ENCODE data around the gene SLFN12. TPM values are rescaled to one million over a fixed set of nuclear protein-coding genes. Genes with fewer than 3 reads are reported as not detected.

The SLFN12 gene
- total RNA-seq, 2 experiments from 2014 or later = 1.3 to 2.4 TPM

GRCh38 chr17:35373984-35374765, 58.1 kb downstream of the SLFN12 start:
- H3K4me3 ChIP-seq (ENCODE audit: low read length) = peak overlapping the region; percentile 84
- TF ChIP-seq CTCF (IDR thresholded peaks at IDR 0.05) = no peak
- H3K36me3 ChIP-seq (ENCODE audit: insufficient read depth, low read length) = no peaks in the 10 kb centered on the region
- peak overlapping the region; percentile 95 for H3K27ac Mint-ChIP-seq
- no peaks in the 10 kb centered on the region for H3K27me3 ChIP-seq (ENCODE audit: control insufficient read depth in 1 of 2, insufficient read depth in 2 of 2, low read length in 2 of 2)
- peaks cover 0 to 4% of the 10 kb centered on the region in 2 experiments for H3K9me3 ChIP-seq (ENCODE audit: control insufficient read depth in 1 of 2, insufficient read depth in 1 of 2, low read length in 2 of 2)
- H3K4me3 Mint-ChIP-seq = peak overlapping the region; percentile 96
- ATAC-seq (ENCODE audit: poor library complexity) (peak; percentile 40), DNase-seq (peak in 10 of 14 experiments; percentile 4 to 77 (median 24))
- H3K9me3 Mint-ChIP-seq = peaks cover 13% of the 10 kb centered on the region
- H3K27me3 Mint-ChIP-seq = no peaks in the 10 kb centered on the region
- peak overlapping the region; percentile 80 to 96 for H3K27ac ChIP-seq (ENCODE audit: low read depth in 1 of 2, low read length in 2 of 2)
- peaks cover 66% of the 10 kb centered on the region for H3K4me1 Mint-ChIP-seq (ENCODE audit: low read depth)
- ChIA-PET CTCF (interaction anchor here (0.5 to 1.5 kb wide), 2 partner anchors 114 to 396 kb away, joined by 3 to 5 read pairs; no protein-coding TSS in a partner anchor), POLR2A (interaction anchor here (0.5 to 3.6 kb wide), 27 partner anchors 9 to 434 kb away, joined by 3 to 40 read pairs (median 5); partner anchors contain the start of genes SLFN12, SLFN12L, SLFN13 and SLFN5)
- H3K4me1 ChIP-seq (ENCODE audit: insufficient read depth, low read length) = peaks cover 10% of the 10 kb centered on the region
- H3K36me3 Mint-ChIP-seq (ENCODE audit: low read depth) = peaks cover 20% of the 10 kb centered on the region
- intact Hi-C loops (cut with DNase I, micrococcal nuclease) = loop anchor here (1.0 to 10.0 kb wide), 10 partner anchors 59 to 201 kb away; partner anchors contain the start of genes SLFN12 (in 1 of the 2), SLFN12L (in 1 of the 2) and SLFN5 (in 1 of the 2)

- peaks cover 62% of the 10 kb centered on the region for H3K4me1 Mint-ChIP-seq (ENCODE audit: low read depth)
- Histone ChIP-seq H3K9me3 (ENCODE audit: control insufficient read depth in 1 of 2, insufficient read depth in 1 of 2, low read length in 2 of 2) (peaks cover 0 to 4% of the 10 kb centered on the region in 2 experiments), H3K4me3 (ENCODE audit: low read length) (peak within 1 kb of the TSS; percentile 84), H3K27me3 (ENCODE audit: control insufficient read depth in 1 of 2, insufficient read depth in 2 of 2, low read length in 2 of 2) (no peaks in the 10 kb centered on the region), H3K36me3 (ENCODE audit: insufficient read depth, low read length) (no peaks in the 10 kb centered on the region), H3K4me1 (ENCODE audit: insufficient read depth, low read length) (peaks cover 16% of the 10 kb centered on the region), H3K27ac (ENCODE audit: low read depth in 1 of 2, low read length in 2 of 2) (peak within 1 kb of the TSS; percentile 80 to 96)
- H3K36me3 Mint-ChIP-seq (ENCODE audit: low read depth) = peaks cover 20% of the 10 kb centered on the region
- ATAC-seq (ENCODE audit: poor library complexity) = peak; percentile 88
- POLR2A ChIA-PET = interaction anchor here (0.7 to 3.6 kb wide), 26 partner anchors 11 to 435 kb away, joined by 3 to 40 read pairs (median 5); partner anchors contain the start of genes SLFN12, SLFN12L, SLFN13 and SLFN5
- peak within 1 kb of the TSS; percentile 96 for H3K4me3 Mint-ChIP-seq
- H3K27me3 Mint-ChIP-seq = no peaks in the 10 kb centered on the region
- TF ChIP-seq CTCF (IDR thresholded peaks at IDR 0.05) = no peak
- intact Hi-C loops (cut with DNase I, micrococcal nuclease) = loop anchor here (1.0 to 10.0 kb wide), 10 partner anchors 59 to 201 kb away; partner anchors contain the start of genes SLFN12 (in 1 of the 2), SLFN12L (in 1 of the 2) and SLFN5 (in 1 of the 2)
- H3K27ac Mint-ChIP-seq = peak within 1 kb of the TSS; percentile 95
- CTCF ChIA-PET = no interaction called here
- H3K9me3 Mint-ChIP-seq = peaks cover 13% of the 10 kb centered on the region
- peak; percentile 50 to 94 (median 71) for DNase-seq
Measured at GRCh38 chr17:35373534-35373983, 58.7 kb downstream of the SLFN12 start, which contains the start of gene SLFN11. Gene SLFN11, minus strand, starts transcription at chr17:35373621. Its CDS starts 9,814 bp downstream, at chr17:35363807.

- CTCF ChIA-PET = interaction anchor here (1.3 to 1.5 kb wide), 2 partner anchors 10 to 59 kb away, joined by 3 read pairs; no protein-coding TSS in a partner anchor
Measured at GRCh38 chr17:35372846-35373533, 59.3 kb downstream of the SLFN12 start.

More at GRCh38 chr17:35372846-35373533, 59.3 kb downstream of the SLFN12 start:
- Histone ChIP-seq H3K36me3 (ENCODE audit: insufficient read depth, low read length) (no peaks in the 10 kb centered on the region), H3K27me3 (ENCODE audit: control insufficient read depth in 1 of 2, insufficient read depth in 2 of 2, low read length in 2 of 2) (no peaks in the 10 kb centered on the region), H3K4me3 (ENCODE audit: low read length) (peak overlapping the region; percentile 84), H3K9me3 (ENCODE audit: control insufficient read depth in 1 of 2, insufficient read depth in 1 of 2, low read length in 2 of 2) (peaks cover 0 to 4% of the 10 kb centered on the region in 2 experiments), H3K27ac (ENCODE audit: low read depth in 1 of 2, low read length in 2 of 2) (peak overlapping the region; percentile 80 to 96), H3K4me1 (ENCODE audit: insufficient read depth, low read length) (peaks cover 22% of the 10 kb centered on the region)
- intact Hi-C loops (cut with DNase I, micrococcal nuclease) = loop anchor here (1.0 to 10.0 kb wide), 10 partner anchors 58 to 200 kb away; partner anchors contain the start of genes SLFN12 (in 1 of the 2), SLFN12L (in 1 of the 2) and SLFN5 (in 1 of the 2)
- Mint-ChIP-seq H3K27me3 (no peaks in the 10 kb centered on the region), H3K4me1 (ENCODE audit: low read depth) (peaks cover 66% of the 10 kb centered on the region), H3K27ac (peak overlapping the region; percentile 95), H3K4me3 (peak overlapping the region; percentile 96), H3K9me3 (peaks cover 13% of the 10 kb centered on the region), H3K36me3 (ENCODE audit: low read depth) (peaks cover 23% of the 10 kb centered on the region)
- POLR2A ChIA-PET = interaction anchor here (0.8 to 3.6 kb wide), 25 partner anchors 12 to 436 kb away, joined by 3 to 40 read pairs (median 5); partner anchors contain the start of genes SLFN12, SLFN12L, SLFN13 and SLFN5
- no peak for TF ChIP-seq CTCF (IDR thresholded peaks at IDR 0.05)
- DNase-seq = peak in 6 of 14 experiments; percentile 4 to 59 (median 39)
- ATAC-seq (ENCODE audit: poor library complexity) = peak; percentile 40
